CD4-positive, alpha-beta T cell (primary cell): ENCODE results near the gene PPP1R15A. TPM values are rescaled to one million over a fixed set of nuclear protein-coding genes. Genes with fewer than 3 reads are reported as not detected.
"Not testable (repeated sequence)": the region's sequence is repeated elsewhere in the genome, so short reads cannot be mapped to it uniquely, and the experiment has no call there.

Source experiments
- ATAC-seq: fragments of 200-7000 bp; cut with Tn5 transposase; one replicate; pipeline ENCODE4 v1.10.0; 2022; ENCODE audit warnings: mild to moderate bottlenecking; ENCODE audit not compliant: poor library complexity
- CTCF ChIA-PET: fragments of 350-600 bp; sonication (Branson Sonifier 250); formaldehyde crosslinking; loops from one replicate; lab custom pipeline; 2021; ENCODE audit warnings: antibody characterized with exemption, inconsistent platforms; lab: Charles Lee
- POLR2A ChIA-PET: fragments of 350-600 bp; sonication (Branson Sonifier 250); formaldehyde crosslinking; loops from one replicate; lab custom pipeline; 2021; ENCODE audit warnings: antibody characterized with exemption, inconsistent platforms; lab: Charles Lee
- DNase-seq, 14 experiments: peaks; one replicate each; pipeline ENCODE4 v3.0.0-alpha.2; 2013 to 2020; ENCODE audit warnings: mixed read lengths in 2 of 14
- H3K27ac ChIP-seq, 2 donors: one replicate each; pipeline versions ENCODE4 v1.5.1 to v1.7.0; 2013; ENCODE audit warnings: low read length in 2 of 2, low read depth in 1 of 2, mild to moderate bottlenecking in 1 of 2
- H3K27me3 ChIP-seq, 2 experiments: 1 replicate in 1 of 2; 2 replicates in 1 of 2; pipeline versions ENCODE4 v1.6.1 to v1.7.0; 2013; ENCODE audit warnings: low read length in 2 of 2, control low read depth in 1 of 2, mild to moderate bottlenecking in 1 of 2, moderate library complexity in 1 of 2; ENCODE audit not compliant: insufficient read depth in 2 of 2, control insufficient read depth in 1 of 2
- H3K36me3 ChIP-seq: one replicate; pipeline ENCODE4 v1.6.1; 2013; ENCODE audit warnings: low read length, control low read depth; ENCODE audit not compliant: insufficient read depth
- H3K4me1 ChIP-seq: one replicate; pipeline ENCODE4 v1.6.1; 2013; ENCODE audit warnings: low read length, control low read depth; ENCODE audit not compliant: insufficient read depth
- H3K4me3 ChIP-seq: one replicate; pipeline ENCODE4 v1.5.1; 2013; ENCODE audit warnings: mild to moderate bottlenecking, low read length, moderate library complexity
- H3K9me3 ChIP-seq, 2 experiments: 1 replicate in 1 of 2; 2 replicates in 1 of 2; pipeline versions ENCODE4 v1.6.1 to v1.7.0; 2013; ENCODE audit warnings: low read length in 2 of 2, mild to moderate bottlenecking in 2 of 2, control low read depth in 1 of 2, moderate library complexity in 1 of 2; ENCODE audit not compliant: control insufficient read depth in 1 of 2, insufficient read depth in 1 of 2
- H3K27ac Mint-ChIP-seq: one replicate; pipeline ENCODE4 v1.8.0; 2020; ENCODE audit warnings: mixed read lengths
- H3K27me3 Mint-ChIP-seq: one replicate; pipeline ENCODE4 v1.8.0; 2021; ENCODE audit warnings: mixed read lengths
- H3K36me3 Mint-ChIP-seq: one replicate; pipeline ENCODE4 v1.8.0; 2021; ENCODE audit warnings: low read depth, mixed read lengths
- H3K4me1 Mint-ChIP-seq: one replicate; pipeline ENCODE4 v1.8.0; 2021; ENCODE audit warnings: low read depth, mixed read lengths
- H3K4me3 Mint-ChIP-seq: one replicate; pipeline ENCODE4 v1.8.0; 2020; ENCODE audit warnings: mild to moderate bottlenecking, mixed read lengths
- H3K9me3 Mint-ChIP-seq: one replicate; pipeline ENCODE4 v1.8.0; 2020; ENCODE audit warnings: mixed read lengths
- CTCF ChIP-seq: fragments of 200-600 bp; IDR thresholded peaks from one replicate; pipeline ENCODE4 v1.8.0; 2022; ENCODE audit warnings: antibody characterized with exemption, mild to moderate bottlenecking
- intact Hi-C, 2 experiments: fragments of 100-400 bp; cut with DNase I in 1 of 2; cut with micrococcal nuclease in 1 of 2; formaldehyde crosslinking; loops; one replicate each; pipeline versions ENCODE4 v1.15.1 to v1.9.0; 2023 to 2025; cut with DNase I, micrococcal nuclease
- total RNA-seq, 174 experiments: library from RNA in 2 of 174; stranded (reverse) in 2 of 174; gene quantifications; one replicate each; pipeline ENCODE4 v1.2.3 and lab custom pipeline; 2021 to 2026

PPP1R15A gene
- total RNA-seq, 2 experiments from 2014 or later = 569 to 584 TPM

- no peak for TF ChIP-seq CTCF
- ChIA-PET CTCF (interaction anchor here (4.6 to 4.7 kb wide), 2 partner anchors 56 to 125 kb away, joined by 31 to 67 read pairs; no protein-coding TSS in a partner anchor), POLR2A (no interaction called here)
- Histone ChIP-seq H3K27me3 (no peaks in the 10 kb centered on the region), H3K27ac (no peak overlapping the region), H3K36me3 (no peaks in the 10 kb centered on the region), H3K4me1 (no peaks in the 10 kb centered on the region), H3K9me3 (no peaks in the 10 kb centered on the region), H3K4me3 (no peak overlapping the region)
- ATAC-seq (no peak), DNase-seq (no peak)
- Mint-ChIP-seq H3K4me3 (no peak overlapping the region), H3K27ac (no peak overlapping the region), H3K27me3 (no peaks in the 10 kb centered on the region), H3K9me3 (no peaks in the 10 kb centered on the region), H3K4me1 (no peaks in the 10 kb centered on the region), H3K36me3 (no peaks in the 10 kb centered on the region)
- intact Hi-C loops = no loop called here
These were observed 26.8 kb upstream of the PPP1R15A start for GRCh38 chr19:48845384-48845783.

- H3K9me3 ChIP-seq, H3K4me1 Mint-ChIP-seq, H3K4me1 ChIP-seq, H3K27ac ChIP-seq, H3K9me3 Mint-ChIP-seq, H3K4me3 Mint-ChIP-seq, H3K27me3 ChIP-seq, H3K27ac Mint-ChIP-seq, H3K27me3 Mint-ChIP-seq, intact Hi-C loops, H3K36me3 Mint-ChIP-seq, H3K36me3 ChIP-seq, ATAC-seq, POLR2A ChIA-PET, H3K4me3 ChIP-seq, DNase-seq: not testable (repeated sequence)
- CTCF ChIA-PET = interaction anchor here (1.8 to 2.3 kb wide), 2 partner anchors 58 to 124 kb away, joined by 5 to 7 read pairs; no protein-coding TSS in a partner anchor
These were observed 25.6 kb upstream of the PPP1R15A start for GRCh38 chr19:48846659-48847058.

GRCh38 chr19:48852292-48852691, 19.9 kb upstream of the PPP1R15A start:
- ChIA-PET POLR2A (no interaction called here), CTCF (no interaction called here)
- Mint-ChIP-seq H3K36me3 (no peaks in the 10 kb centered on the region), H3K27ac (no peak overlapping the region), H3K27me3 (no peaks in the 10 kb centered on the region), H3K4me1 (no peaks in the 10 kb centered on the region), H3K9me3 (no peaks in the 10 kb centered on the region), H3K4me3 (no peak overlapping the region)
- no peaks in the 10 kb centered on the region for H3K9me3 ChIP-seq
- H3K27me3 ChIP-seq = no peaks in the 10 kb centered on the region
- H3K36me3 ChIP-seq = no peaks in the 10 kb centered on the region
- TF ChIP-seq CTCF = no peak
- H3K4me3 ChIP-seq = no peak overlapping the region
- no peak overlapping the region for H3K27ac ChIP-seq
- H3K4me1 ChIP-seq = no peaks in the 10 kb centered on the region
- intact Hi-C loops = no loop called here
- DNase-seq (no peak), ATAC-seq (no peak)

- ATAC-seq = no peak
- Histone ChIP-seq H3K9me3 (no peaks in the 10 kb centered on the region), H3K36me3 (no peaks in the 10 kb centered on the region), H3K4me1 (peaks cover 2% of the 10 kb centered on the region), H3K4me3 (no peak overlapping the region), H3K27me3 (no peaks in the 10 kb centered on the region), H3K27ac (no peak overlapping the region)
- H3K4me1 Mint-ChIP-seq = no peaks in the 10 kb centered on the region
- CTCF ChIA-PET = no interaction called here
- no peaks in the 10 kb centered on the region for H3K9me3 Mint-ChIP-seq
- no peak for DNase-seq
- H3K36me3 Mint-ChIP-seq = no peaks in the 10 kb centered on the region
- no peak overlapping the region for H3K4me3 Mint-ChIP-seq
- H3K27me3 Mint-ChIP-seq = no peaks in the 10 kb centered on the region
- intact Hi-C loops = no loop called here
- no peak overlapping the region for H3K27ac Mint-ChIP-seq
- POLR2A ChIA-PET = interaction anchor here (1.1 kb wide), 1 partner anchor 112 kb away, joined by 3 read pairs; no protein-coding TSS in a partner anchor
- no peak for TF ChIP-seq CTCF
These were observed 18.7 kb upstream of the PPP1R15A start for GRCh38 chr19:48853483-48853882.
